Suprapubic skin (tissue), 3 donors: Measurements from ENCODE around the gene NABP1.

Source experiments
- EP300 ChIP-seq: sonication (generic); formaldehyde crosslinking; IDR thresholded peaks from one replicate; pipeline ENCODE4 v1.6.1; 2017; ENCODE audit warnings: antibody characterized with exemption
- POLR2A ChIP-seq, 2 donors: fragments of 450-650 bp; IDR thresholded peaks; one replicate each; pipeline ENCODE4 v1.6.1; 2017; ENCODE audit warnings: antibody characterized with exemption in 2 of 2, mild to moderate bottlenecking in 2 of 2, moderate library complexity in 2 of 2
- TF ChIP-seq, protein P1 (sequence below), 2 donors: fragments of 200-600 bp in 1 of 2; fragments of 450-650 bp in 1 of 2; sonication (generic) in 1 of 2; IDR thresholded peaks; one replicate each; pipeline ENCODE4 v1.5.1; 2016 to 2019; ENCODE audit warnings: antibody characterized with exemption in 2 of 2, mild to moderate bottlenecking in 1 of 2, moderate library complexity in 1 of 2

DNA sequence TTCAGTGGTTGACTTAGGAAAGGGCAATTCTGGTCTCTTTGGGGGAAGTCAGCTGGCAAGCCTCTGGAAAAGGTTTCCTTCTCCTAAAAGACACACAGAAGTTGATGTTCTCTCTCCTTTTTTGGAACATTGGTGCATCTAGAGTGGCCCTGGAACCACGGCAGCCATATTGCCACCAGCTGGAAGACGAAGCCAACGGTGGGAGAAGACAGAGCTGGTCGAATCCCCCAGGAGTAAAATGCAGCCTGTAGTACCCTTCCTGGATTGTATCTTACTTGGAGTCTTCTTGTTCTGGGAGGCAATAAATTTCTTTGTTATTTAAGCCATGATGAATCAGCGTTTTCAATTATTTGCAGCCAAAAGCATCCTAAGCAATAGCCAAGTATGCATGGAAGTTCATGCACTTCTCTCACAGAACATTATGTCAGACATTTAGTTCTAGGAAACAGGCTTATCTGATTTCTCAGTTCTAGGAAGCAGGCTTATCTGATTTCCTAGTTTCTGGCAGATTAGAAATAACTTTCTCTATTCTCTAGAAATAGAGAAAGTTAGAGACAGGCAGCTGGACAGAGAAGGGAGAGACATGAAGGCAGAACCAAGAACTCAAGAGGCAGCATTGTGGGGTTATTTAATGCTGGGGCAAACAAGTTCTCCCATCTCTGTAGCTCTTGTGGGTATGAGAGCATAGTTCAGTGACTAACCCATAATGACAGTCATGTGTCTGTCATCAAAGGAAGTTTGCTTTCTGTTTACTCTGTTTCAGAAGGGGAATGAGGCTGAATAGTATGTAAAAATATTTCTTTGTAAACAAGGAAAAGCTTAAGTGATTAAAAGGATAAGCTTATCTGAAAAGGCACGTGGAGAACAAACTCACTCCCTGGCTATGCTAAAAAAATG lies 40.5 kb upstream of the NABP1 start:
- no peak for TF ChIP-seq POLR2A (IDR thresholded peaks at IDR 0.05)
- TF ChIP-seq, protein P1, sequence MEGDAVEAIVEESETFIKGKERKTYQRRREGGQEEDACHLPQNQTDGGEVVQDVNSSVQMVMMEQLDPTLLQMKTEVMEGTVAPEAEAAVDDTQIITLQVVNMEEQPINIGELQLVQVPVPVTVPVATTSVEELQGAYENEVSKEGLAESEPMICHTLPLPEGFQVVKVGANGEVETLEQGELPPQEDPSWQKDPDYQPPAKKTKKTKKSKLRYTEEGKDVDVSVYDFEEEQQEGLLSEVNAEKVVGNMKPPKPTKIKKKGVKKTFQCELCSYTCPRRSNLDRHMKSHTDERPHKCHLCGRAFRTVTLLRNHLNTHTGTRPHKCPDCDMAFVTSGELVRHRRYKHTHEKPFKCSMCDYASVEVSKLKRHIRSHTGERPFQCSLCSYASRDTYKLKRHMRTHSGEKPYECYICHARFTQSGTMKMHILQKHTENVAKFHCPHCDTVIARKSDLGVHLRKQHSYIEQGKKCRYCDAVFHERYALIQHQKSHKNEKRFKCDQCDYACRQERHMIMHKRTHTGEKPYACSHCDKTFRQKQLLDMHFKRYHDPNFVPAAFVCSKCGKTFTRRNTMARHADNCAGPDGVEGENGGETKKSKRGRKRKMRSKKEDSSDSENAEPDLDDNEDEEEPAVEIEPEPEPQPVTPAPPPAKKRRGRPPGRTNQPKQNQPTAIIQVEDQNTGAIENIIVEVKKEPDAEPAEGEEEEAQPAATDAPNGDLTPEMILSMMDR (IDR thresholded peaks at IDR 0.05), result no peak
- TF ChIP-seq EP300, result no peak
